GM23338 (cell line): ENCODE measurements around the gene ABHD12. TPM values are rescaled to one million over a fixed set of nuclear protein-coding genes. Genes with fewer than 3 reads are reported as not detected.

Source experiments
- ATAC-seq: fragments of 200-7000 bp; cut with Tn5 transposase; 3 replicates; pipeline ENCODE4 v1.9.1; 2020
- DNase-seq: peaks from one replicate; pipeline ENCODE4 v3.0.0-alpha.2; 2015; ENCODE audit warnings: low spot score
- H2AFZ ChIP-seq: fragments of 200-600 bp; sonication (generic); 2 replicates; pipeline ENCODE4 v1.8.0; 2016; ENCODE audit warnings: antibody characterized with exemption, mild to moderate bottlenecking, moderate library complexity
- H3F3A ChIP-seq: fragments of 200-600 bp; sonication (generic); replicated peaks from 2 replicates; pipeline ENCODE4 v1.8.0; 2017; ENCODE audit warnings: antibody characterized with exemption, mixed run types, low read depth
- H3K27ac ChIP-seq: fragments of 200-600 bp; sonication (generic); 2 replicates; pipeline ENCODE4 v1.6.1; 2016; ENCODE audit warnings: low read depth
- H3K27me3 ChIP-seq: fragments of 200-600 bp; sonication (generic); 2 replicates; pipeline ENCODE4 v1.8.0; 2016; ENCODE audit warnings: mild to moderate bottlenecking, mixed run types, moderate library complexity; ENCODE audit not compliant: insufficient read depth
- H3K36me3 ChIP-seq: fragments of 200-600 bp; sonication (generic); 2 replicates; pipeline ENCODE4 v1.8.0; 2016; ENCODE audit warnings: mild to moderate bottlenecking; ENCODE audit not compliant: insufficient read depth
- H3K4me1 ChIP-seq: fragments of 200-600 bp; sonication (generic); 2 replicates; pipeline ENCODE4 v1.8.0; 2016; ENCODE audit warnings: mild to moderate bottlenecking, moderate library complexity; ENCODE audit not compliant: insufficient read depth
- H3K4me2 ChIP-seq: fragments of 200-600 bp; sonication (generic); 2 replicates; pipeline ENCODE4 v1.7.1; 2017; ENCODE audit warnings: mixed run types
- H3K4me3 ChIP-seq: fragments of 200-600 bp; sonication (generic); 2 replicates; pipeline ENCODE4 v1.6.1; 2016; ENCODE audit warnings: mixed run types
- H3K79me2 ChIP-seq: fragments of 200-600 bp; sonication (generic); replicated peaks from 2 replicates; pipeline ENCODE4 v1.8.0; 2017; ENCODE audit warnings: mild to moderate bottlenecking; ENCODE audit not compliant: insufficient read depth
- H3K9me2 ChIP-seq: fragments of 200-600 bp; sonication (generic); 2 replicates; pipeline ENCODE4 v1.8.0; 2017; ENCODE audit not compliant: insufficient read depth
- H4K20me1 ChIP-seq: fragments of 200-600 bp; sonication (generic); replicated peaks from 2 replicates; pipeline ENCODE4 v1.8.0; 2017; ENCODE audit warnings: mild to moderate bottlenecking; ENCODE audit not compliant: insufficient read depth
- H3K27ac Mint-ChIP-seq: 2 replicates; pipeline ENCODE4 v1.8.0; 2020; ENCODE audit warnings: inconsistent platforms, mild to moderate bottlenecking, moderate library complexity, mixed read lengths
- H3K27me3 Mint-ChIP-seq: 3 replicates; pipeline ENCODE4 v1.8.0; 2022; ENCODE audit warnings: low read depth, mild to moderate bottlenecking, moderate library complexity, mixed read lengths, inconsistent platforms; ENCODE audit not compliant: insufficient read depth, poor library complexity
- H3K36me3 Mint-ChIP-seq: 3 replicates; pipeline ENCODE4 v1.8.0; 2021; ENCODE audit warnings: low read depth, mild to moderate bottlenecking, inconsistent platforms, moderate library complexity, mixed read lengths
- H3K4me1 Mint-ChIP-seq: 3 replicates; pipeline ENCODE4 v1.8.0; 2020; ENCODE audit warnings: mild to moderate bottlenecking, inconsistent platforms, mixed read lengths
- H3K4me3 Mint-ChIP-seq: 3 replicates; pipeline ENCODE4 v1.8.0; 2021; ENCODE audit warnings: moderate library complexity, mild to moderate bottlenecking, inconsistent platforms, mixed read lengths
- H3K9me3 Mint-ChIP-seq: 3 replicates; pipeline ENCODE4 v1.8.0; 2020; ENCODE audit warnings: moderate library complexity, mild to moderate bottlenecking, inconsistent platforms, mixed read lengths
- CREB1 ChIP-seq: fragments of 250-450 bp; sonication (Bioruptor Pico); IDR thresholded peaks from 2 replicates; pipeline ENCODE4 v1.5.0; 2020; ENCODE audit warnings: low read depth, mild to moderate bottlenecking, moderate library complexity
- EZH2 ChIP-seq: fragments of 200-600 bp; sonication (generic); IDR thresholded peaks from one replicate; pipeline ENCODE4 v1.8.0; 2017; ENCODE audit warnings: antibody characterized with exemption, mild to moderate bottlenecking, low read depth; ENCODE audit not compliant: unreplicated experiment
- EZH2phosphoT487 ChIP-seq: fragments of 200-600 bp; sonication (generic); IDR thresholded peaks from one replicate; pipeline ENCODE4 v1.8.1; 2018; ENCODE audit warnings: antibody characterized with exemption; ENCODE audit not compliant: unreplicated experiment
- JUNB ChIP-seq: IDR thresholded peaks from one replicate; pipeline ENCODE4 v1.6.1; 2016; ENCODE audit warnings: antibody characterized with exemption; ENCODE audit not compliant: unreplicated experiment
- NANOG ChIP-seq: IDR thresholded peaks from 2 replicates; pipeline ENCODE4 v1.6.1; 2016; ENCODE audit warnings: antibody characterized with exemption, borderline replicate concordance
- POLR2AphosphoS5 ChIP-seq: IDR thresholded peaks from 2 replicates; pipeline ENCODE4 v1.6.1; 2016; ENCODE audit warnings: antibody characterized with exemption, low read depth
- STAT1 ChIP-seq: IDR thresholded peaks from one replicate; pipeline ENCODE4 v1.6.1; 2016; ENCODE audit warnings: antibody characterized with exemption; ENCODE audit not compliant: unreplicated experiment
- ZNF114 ChIP-seq: fragments of 250-450 bp; sonication (Bioruptor Pico); IDR thresholded peaks from 2 replicates; pipeline ENCODE4 v1.5.0; 2020; ENCODE audit warnings: mild to moderate bottlenecking, moderate library complexity
- ZNF331 ChIP-seq: fragments of 250-450 bp; sonication (Bioruptor Pico); IDR thresholded peaks from 2 replicates; pipeline ENCODE4 v1.5.0; 2020; ENCODE audit warnings: low read depth, mild to moderate bottlenecking, moderate library complexity
- polyA plus RNA-seq: library from polyadenylated mRNA; unstranded; fragments of >200 nt; fragmentation: Nextera tagmentation; extraction: Ambion mirVana; gene quantifications from 2 replicates; pipeline ENCODE4 v1.2.1, GENCODE V29; 2016
- total RNA-seq: library from RNA; depleted of rRNA; stranded (reverse); fragments of >200 nt; shearing (Covaris generic); gene quantifications from 2 replicates; pipeline ENCODE4 v1.2.3, GENCODE V29; 2014
- TF ChIP-seq, protein P1 (sequence below): fragments of 250-450 bp; sonication (Bioruptor Pico); IDR thresholded peaks from 2 replicates; pipeline ENCODE4 v1.5.0; 2020; ENCODE audit warnings: mild to moderate bottlenecking, moderate library complexity
- TF ChIP-seq, protein P2 (sequence below): IDR thresholded peaks from 2 replicates; pipeline ENCODE4 v1.6.1; 2016; ENCODE audit warnings: antibody characterized with exemption
- TF ChIP-seq, protein P3 (sequence below), 2 experiments: fragments of 200-600 bp in 1 of 2; sonication (generic) in 1 of 2; conservative IDR thresholded peaks; 2 replicates each; pipeline versions ENCODE4 v1.5.1 to v1.6.1; 2016 to 2017; ENCODE audit warnings: antibody characterized with exemption in 2 of 2, low read depth in 2 of 2, mild to moderate bottlenecking in 2 of 2, moderate library complexity in 1 of 2
- TF ChIP-seq, protein P4 (sequence below): IDR thresholded peaks from one replicate; pipeline ENCODE4 v1.6.1; 2018; ENCODE audit warnings: antibody characterized with exemption; ENCODE audit not compliant: unreplicated experiment

Gene ABHD12
- total and polyA plus RNA-seq, 2 experiments from 2014 or later: 40.2 to 57.8 TPM

DNA sequence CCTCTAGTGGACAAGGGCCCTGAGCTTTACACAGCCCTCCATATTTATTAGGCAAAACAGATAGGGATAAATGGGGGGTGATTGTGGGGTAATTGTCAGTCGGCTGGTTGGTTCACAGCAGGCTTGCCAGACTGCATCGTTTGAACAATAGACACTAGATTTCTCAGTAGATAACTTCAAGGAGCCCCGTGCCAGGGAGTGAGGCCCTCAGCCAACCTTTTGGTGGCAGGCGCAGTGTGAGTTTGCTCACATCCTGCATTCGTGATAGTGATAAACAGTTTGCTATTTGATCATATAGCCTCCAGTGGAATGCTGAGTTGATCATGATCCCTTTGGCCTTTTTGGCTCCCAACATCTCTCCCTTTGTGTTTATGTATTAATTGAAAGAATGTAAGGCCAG lies 3.6 kb upstream of the ABHD12 start:
- H3K4me1 ChIP-seq: peaks cover 9% of the 10 kb centered on the region; the same call in 1 of the 2 replicates
- peaks cover 5% of the 10 kb centered on the region for H3K79me2 ChIP-seq
- no peaks in the 10 kb centered on the region for H3K27me3 Mint-ChIP-seq
- H2AFZ ChIP-seq: no peak overlapping the region
- no peak overlapping the region for H3K4me2 ChIP-seq
- no peaks in the 10 kb centered on the region for H4K20me1 ChIP-seq
- no peak overlapping the region for H3K4me3 ChIP-seq
- H3K36me3 Mint-ChIP-seq: no peaks in the 10 kb centered on the region; the same call in 2 of the 3 replicates
- DNase-seq (no peak), ATAC-seq (no peak)
- H3K4me3 Mint-ChIP-seq: no peak overlapping the region
- peaks cover 19% of the 10 kb centered on the region for H3K4me1 Mint-ChIP-seq
- H3K9me2 ChIP-seq: no peaks in the 10 kb centered on the region
- no peaks in the 10 kb centered on the region for H3K36me3 ChIP-seq
- H3K27ac ChIP-seq: no peak overlapping the region
- no peaks in the 10 kb centered on the region; the same call in 2 of the 3 replicates for H3K9me3 Mint-ChIP-seq
- no peak overlapping the region for H3K27ac Mint-ChIP-seq
- no peak for TF ChIP-seq ZNF114 (CRISPR knock-in tag)
- TF ChIP-seq, protein P1, sequence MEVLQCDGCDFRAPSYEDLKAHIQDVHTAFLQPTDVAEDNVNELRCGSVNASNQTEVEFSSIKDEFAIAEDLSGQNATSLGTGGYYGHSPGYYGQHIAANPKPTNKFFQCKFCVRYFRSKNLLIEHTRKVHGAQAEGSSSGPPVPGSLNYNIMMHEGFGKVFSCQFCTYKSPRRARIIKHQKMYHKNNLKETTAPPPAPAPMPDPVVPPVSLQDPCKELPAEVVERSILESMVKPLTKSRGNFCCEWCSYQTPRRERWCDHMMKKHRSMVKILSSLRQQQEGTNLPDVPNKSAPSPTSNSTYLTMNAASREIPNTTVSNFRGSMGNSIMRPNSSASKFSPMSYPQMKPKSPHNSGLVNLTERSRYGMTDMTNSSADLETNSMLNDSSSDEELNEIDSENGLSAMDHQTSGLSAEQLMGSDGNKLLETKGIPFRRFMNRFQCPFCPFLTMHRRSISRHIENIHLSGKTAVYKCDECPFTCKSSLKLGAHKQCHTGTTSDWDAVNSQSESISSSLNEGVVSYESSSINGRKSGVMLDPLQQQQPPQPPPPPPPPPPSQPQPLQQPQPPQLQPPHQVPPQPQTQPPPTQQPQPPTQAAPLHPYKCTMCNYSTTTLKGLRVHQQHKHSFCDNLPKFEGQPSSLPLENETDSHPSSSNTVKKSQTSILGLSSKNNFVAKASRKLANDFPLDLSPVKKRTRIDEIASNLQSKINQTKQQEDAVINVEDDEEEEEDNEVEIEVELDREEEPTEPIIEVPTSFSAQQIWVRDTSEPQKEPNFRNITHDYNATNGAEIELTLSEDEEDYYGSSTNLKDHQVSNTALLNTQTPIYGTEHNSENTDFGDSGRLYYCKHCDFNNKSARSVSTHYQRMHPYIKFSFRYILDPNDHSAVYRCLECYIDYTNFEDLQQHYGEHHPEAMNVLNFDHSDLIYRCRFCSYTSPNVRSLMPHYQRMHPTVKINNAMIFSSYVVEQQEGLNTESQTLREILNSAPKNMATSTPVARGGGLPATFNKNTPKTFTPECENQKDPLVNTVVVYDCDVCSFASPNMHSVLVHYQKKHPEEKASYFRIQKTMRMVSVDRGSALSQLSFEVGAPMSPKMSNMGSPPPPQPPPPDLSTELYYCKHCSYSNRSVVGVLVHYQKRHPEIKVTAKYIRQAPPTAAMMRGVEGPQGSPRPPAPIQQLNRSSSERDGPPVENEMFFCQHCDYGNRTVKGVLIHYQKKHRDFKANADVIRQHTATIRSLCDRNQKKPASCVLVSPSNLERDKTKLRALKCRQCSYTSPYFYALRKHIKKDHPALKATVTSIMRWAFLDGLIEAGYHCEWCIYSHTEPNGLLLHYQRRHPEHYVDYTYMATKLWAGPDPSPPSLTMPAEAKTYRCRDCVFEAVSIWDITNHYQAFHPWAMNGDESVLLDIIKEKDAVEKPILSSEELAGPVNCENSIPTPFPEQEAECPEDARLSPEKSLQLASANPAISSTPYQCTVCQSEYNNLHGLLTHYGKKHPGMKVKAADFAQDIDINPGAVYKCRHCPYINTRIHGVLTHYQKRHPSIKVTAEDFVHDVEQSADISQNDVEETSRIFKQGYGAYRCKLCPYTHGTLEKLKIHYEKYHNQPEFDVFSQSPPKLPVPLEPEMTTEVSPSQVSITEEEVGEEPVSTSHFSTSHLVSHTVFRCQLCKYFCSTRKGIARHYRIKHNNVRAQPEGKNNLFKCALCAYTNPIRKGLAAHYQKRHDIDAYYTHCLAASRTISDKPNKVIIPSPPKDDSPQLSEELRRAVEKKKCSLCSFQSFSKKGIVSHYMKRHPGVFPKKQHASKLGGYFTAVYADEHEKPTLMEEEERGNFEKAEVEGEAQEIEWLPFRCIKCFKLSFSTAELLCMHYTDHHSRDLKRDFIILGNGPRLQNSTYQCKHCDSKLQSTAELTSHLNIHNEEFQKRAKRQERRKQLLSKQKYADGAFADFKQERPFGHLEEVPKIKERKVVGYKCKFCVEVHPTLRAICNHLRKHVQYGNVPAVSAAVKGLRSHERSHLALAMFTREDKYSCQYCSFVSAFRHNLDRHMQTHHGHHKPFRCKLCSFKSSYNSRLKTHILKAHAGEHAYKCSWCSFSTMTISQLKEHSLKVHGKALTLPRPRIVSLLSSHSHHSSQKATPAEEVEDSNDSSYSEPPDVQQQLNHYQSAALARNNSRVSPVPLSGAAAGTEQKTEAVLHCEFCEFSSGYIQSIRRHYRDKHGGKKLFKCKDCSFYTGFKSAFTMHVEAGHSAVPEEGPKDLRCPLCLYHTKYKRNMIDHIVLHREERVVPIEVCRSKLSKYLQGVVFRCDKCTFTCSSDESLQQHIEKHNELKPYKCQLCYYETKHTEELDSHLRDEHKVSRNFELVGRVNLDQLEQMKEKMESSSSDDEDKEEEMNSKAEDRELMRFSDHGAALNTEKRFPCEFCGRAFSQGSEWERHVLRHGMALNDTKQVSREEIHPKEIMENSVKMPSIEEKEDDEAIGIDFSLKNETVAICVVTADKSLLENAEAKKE: no peak
- TF ChIP-seq POLR2AphosphoS5: no peak
- TF ChIP-seq JUNB: no peak
- TF ChIP-seq CREB1 (CRISPR knock-in tag): no peak
- no peak for TF ChIP-seq ZNF331 (CRISPR knock-in tag)
- no peak for TF ChIP-seq NANOG
- TF ChIP-seq, protein P2, sequence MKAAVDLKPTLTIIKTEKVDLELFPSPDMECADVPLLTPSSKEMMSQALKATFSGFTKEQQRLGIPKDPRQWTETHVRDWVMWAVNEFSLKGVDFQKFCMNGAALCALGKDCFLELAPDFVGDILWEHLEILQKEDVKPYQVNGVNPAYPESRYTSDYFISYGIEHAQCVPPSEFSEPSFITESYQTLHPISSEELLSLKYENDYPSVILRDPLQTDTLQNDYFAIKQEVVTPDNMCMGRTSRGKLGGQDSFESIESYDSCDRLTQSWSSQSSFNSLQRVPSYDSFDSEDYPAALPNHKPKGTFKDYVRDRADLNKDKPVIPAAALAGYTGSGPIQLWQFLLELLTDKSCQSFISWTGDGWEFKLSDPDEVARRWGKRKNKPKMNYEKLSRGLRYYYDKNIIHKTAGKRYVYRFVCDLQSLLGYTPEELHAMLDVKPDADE: no peak
- TF ChIP-seq EZH2: no peak
- TF ChIP-seq, protein P3, sequence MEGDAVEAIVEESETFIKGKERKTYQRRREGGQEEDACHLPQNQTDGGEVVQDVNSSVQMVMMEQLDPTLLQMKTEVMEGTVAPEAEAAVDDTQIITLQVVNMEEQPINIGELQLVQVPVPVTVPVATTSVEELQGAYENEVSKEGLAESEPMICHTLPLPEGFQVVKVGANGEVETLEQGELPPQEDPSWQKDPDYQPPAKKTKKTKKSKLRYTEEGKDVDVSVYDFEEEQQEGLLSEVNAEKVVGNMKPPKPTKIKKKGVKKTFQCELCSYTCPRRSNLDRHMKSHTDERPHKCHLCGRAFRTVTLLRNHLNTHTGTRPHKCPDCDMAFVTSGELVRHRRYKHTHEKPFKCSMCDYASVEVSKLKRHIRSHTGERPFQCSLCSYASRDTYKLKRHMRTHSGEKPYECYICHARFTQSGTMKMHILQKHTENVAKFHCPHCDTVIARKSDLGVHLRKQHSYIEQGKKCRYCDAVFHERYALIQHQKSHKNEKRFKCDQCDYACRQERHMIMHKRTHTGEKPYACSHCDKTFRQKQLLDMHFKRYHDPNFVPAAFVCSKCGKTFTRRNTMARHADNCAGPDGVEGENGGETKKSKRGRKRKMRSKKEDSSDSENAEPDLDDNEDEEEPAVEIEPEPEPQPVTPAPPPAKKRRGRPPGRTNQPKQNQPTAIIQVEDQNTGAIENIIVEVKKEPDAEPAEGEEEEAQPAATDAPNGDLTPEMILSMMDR (conservative IDR thresholded peaks at IDR 0.05; ENCODE audit: low read depth in 2 of 2): no peak
- TF ChIP-seq, protein P4, sequence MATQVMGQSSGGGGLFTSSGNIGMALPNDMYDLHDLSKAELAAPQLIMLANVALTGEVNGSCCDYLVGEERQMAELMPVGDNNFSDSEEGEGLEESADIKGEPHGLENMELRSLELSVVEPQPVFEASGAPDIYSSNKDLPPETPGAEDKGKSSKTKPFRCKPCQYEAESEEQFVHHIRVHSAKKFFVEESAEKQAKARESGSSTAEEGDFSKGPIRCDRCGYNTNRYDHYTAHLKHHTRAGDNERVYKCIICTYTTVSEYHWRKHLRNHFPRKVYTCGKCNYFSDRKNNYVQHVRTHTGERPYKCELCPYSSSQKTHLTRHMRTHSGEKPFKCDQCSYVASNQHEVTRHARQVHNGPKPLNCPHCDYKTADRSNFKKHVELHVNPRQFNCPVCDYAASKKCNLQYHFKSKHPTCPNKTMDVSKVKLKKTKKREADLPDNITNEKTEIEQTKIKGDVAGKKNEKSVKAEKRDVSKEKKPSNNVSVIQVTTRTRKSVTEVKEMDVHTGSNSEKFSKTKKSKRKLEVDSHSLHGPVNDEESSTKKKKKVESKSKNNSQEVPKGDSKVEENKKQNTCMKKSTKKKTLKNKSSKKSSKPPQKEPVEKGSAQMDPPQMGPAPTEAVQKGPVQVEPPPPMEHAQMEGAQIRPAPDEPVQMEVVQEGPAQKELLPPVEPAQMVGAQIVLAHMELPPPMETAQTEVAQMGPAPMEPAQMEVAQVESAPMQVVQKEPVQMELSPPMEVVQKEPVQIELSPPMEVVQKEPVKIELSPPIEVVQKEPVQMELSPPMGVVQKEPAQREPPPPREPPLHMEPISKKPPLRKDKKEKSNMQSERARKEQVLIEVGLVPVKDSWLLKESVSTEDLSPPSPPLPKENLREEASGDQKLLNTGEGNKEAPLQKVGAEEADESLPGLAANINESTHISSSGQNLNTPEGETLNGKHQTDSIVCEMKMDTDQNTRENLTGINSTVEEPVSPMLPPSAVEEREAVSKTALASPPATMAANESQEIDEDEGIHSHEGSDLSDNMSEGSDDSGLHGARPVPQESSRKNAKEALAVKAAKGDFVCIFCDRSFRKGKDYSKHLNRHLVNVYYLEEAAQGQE: no peak
- no peak for TF ChIP-seq EZH2phosphoT487
- TF ChIP-seq STAT1: no peak
- no peaks in the 10 kb centered on the region for H3K27me3 ChIP-seq
- H3F3A ChIP-seq: no peaks in the 10 kb centered on the region
